HCT116 (cell line): Measurements from ENCODE around the gene DMD.

ENCODE experiments used
- CTCF ChIP-seq, 3 experiments: fragments of 200-600 bp in 1 of 3; sonication (generic) in 1 of 3; IDR thresholded peaks in 2 of 3; conservative IDR thresholded peaks in 1 of 3; 2 replicates each; pipeline ENCODE4 v1.5.1; 2012 to 2017; ENCODE audit warnings: low read depth in 2 of 3, low read length in 2 of 3, antibody characterized with exemption in 1 of 3, borderline replicate concordance in 1 of 3, control low read depth in 1 of 3, mild to moderate bottlenecking in 1 of 3, mixed read lengths in 1 of 3, mixed run types in 1 of 3, moderate library complexity in 1 of 3; ENCODE audit not compliant: insufficient read depth in 1 of 3
- EZH2 ChIP-seq: fragments of 200-600 bp; sonication (generic); IDR thresholded peaks from 2 replicates; pipeline ENCODE4 v1.6.1; 2017; ENCODE audit warnings: antibody characterized with exemption, mixed run types
- JUND ChIP-seq: IDR thresholded peaks from 2 replicates; pipeline ENCODE4 v1.6.1; 2012
- POLR2A ChIP-seq: IDR thresholded peaks from 2 replicates; pipeline ENCODE4 v1.7.0; 2011; ENCODE audit warnings: borderline replicate concordance; ENCODE audit not compliant: insufficient read depth, insufficient read length; ENCODE audit errors: extremely low read depth
- POLR2AphosphoS5 ChIP-seq: IDR thresholded peaks from 2 replicates; pipeline ENCODE4 v1.6.1; 2011; ENCODE audit warnings: mild to moderate bottlenecking, low read depth, low read length, moderate library complexity
- SRF ChIP-seq: IDR thresholded peaks from 2 replicates; pipeline ENCODE4 v1.6.1; 2012; ENCODE audit warnings: low read depth
- ZBTB33 ChIP-seq: IDR thresholded peaks from 2 replicates; pipeline ENCODE4 v1.6.1; 2011; ENCODE audit warnings: mild to moderate bottlenecking, low read length, moderate library complexity; ENCODE audit not compliant: insufficient replicate concordance; ENCODE audit errors: extremely low read depth

GRCh38 chrX:31421441-31421840, 1789.9 kb downstream of the DMD start:
- TF ChIP-seq POLR2A (no peak), CTCF (IDR thresholded peaks at IDR 0.05 in 2 of 3, conservative IDR thresholded peaks at IDR 0.05 in 1 of 3; ENCODE audit: borderline replicate concordance in 1 of 3, insufficient read depth in 1 of 3, low read depth in 2 of 3, low read length in 2 of 3) (no peak), JUND (no peak), POLR2AphosphoS5 (no peak), EZH2 (no peak), SRF (no peak), ZBTB33 (no peak)
